SJSA1 (cell line): ENCODE results near the gene GATB. TPM values are rescaled to one million over a fixed set of nuclear protein-coding genes. Genes with fewer than 3 reads are reported as not detected.

Experiments
- DNase-seq, 2 experiments: peaks; one replicate each; pipeline ENCODE4 v3.0.0-alpha.2; 2015 to 2020; ENCODE audit warnings: low spot score in 2 of 2, low read depth in 1 of 2
- H3K27ac ChIP-seq: fragments of 250-450 bp; sonication (Bioruptor Pico); 2 replicates; pipeline ENCODE4 v1.5.1; 2020; ENCODE audit warnings: mild to moderate bottlenecking, moderate library complexity
- H3K27me3 ChIP-seq: fragments of 250-450 bp; sonication (Bioruptor Pico); replicated peaks from 2 replicates; pipeline ENCODE4 v1.5.1; 2020; ENCODE audit warnings: mild to moderate bottlenecking, moderate library complexity
- H3K36me3 ChIP-seq: fragments of 250-450 bp; sonication (Bioruptor Pico); 2 replicates; pipeline ENCODE4 v1.5.1; 2020; ENCODE audit warnings: mild to moderate bottlenecking
- H3K4me1 ChIP-seq: fragments of 250-450 bp; sonication (Bioruptor Pico); replicated peaks from 2 replicates; pipeline ENCODE4 v1.6.1; 2021; ENCODE audit warnings: mild to moderate bottlenecking
- H3K4me3 ChIP-seq: fragments of 250-450 bp; sonication (Bioruptor Pico); 2 replicates; pipeline ENCODE4 v1.5.1; 2020; ENCODE audit warnings: mild to moderate bottlenecking
- H3K9me3 ChIP-seq: fragments of 250-450 bp; sonication (Bioruptor Pico); replicated peaks from 2 replicates; pipeline ENCODE4 v1.5.1; 2020; ENCODE audit warnings: mild to moderate bottlenecking
- total RNA-seq: library from RNA; depleted of rRNA; stranded (reverse); fragments of >200 nt; shearing (Covaris generic); gene quantifications from 2 replicates; pipeline ENCODE4 v1.2.3, GENCODE V29; 2014

GATB gene
- total RNA-seq, 1 experiment from 2014 or later = 21.9 TPM

DNA sequence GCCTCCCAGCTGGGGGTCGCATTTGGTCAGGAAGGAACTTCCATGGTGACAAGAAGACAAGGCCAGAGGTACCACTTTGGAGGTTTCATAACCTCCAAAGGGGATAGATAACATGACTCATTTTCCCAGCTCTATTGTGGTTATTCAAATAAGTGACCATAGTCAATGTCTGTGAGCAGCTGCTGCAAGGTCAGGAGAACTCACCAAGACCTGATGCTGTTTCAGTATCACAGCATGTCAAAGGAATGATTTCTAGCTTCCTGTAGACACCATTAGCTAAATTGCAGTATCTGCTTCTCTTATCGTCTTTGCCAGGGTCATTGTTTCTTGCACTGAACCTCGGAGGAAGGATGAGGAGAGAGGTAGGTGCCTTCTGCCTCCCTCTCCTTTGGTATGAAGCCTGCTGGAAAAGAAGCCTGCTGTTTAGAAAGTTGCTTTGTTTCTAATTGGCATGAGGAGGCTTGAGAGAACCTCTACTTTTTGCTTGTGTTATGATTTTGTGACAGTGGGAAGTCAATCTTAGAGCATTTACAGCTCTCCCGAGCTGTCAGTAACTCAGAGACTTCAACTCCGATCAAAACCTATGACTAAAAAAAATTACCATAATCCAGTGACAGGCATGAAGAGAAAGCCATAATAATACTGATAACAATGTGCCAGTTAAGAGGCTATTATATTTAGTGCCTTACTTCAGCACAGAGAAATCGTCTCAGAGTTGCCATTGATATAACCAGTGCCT, 38.0 kb upstream of the GATB start:
- H3K27ac ChIP-seq = no peak overlapping the region
- no peak for DNase-seq
- H3K27me3 ChIP-seq = no peaks in the 10 kb centered on the region
- no peak overlapping the region for H3K4me3 ChIP-seq
- H3K36me3 ChIP-seq = no peaks in the 10 kb centered on the region
- H3K4me1 ChIP-seq = no peaks in the 10 kb centered on the region; the same call in 1 of the 2 replicates
- H3K9me3 ChIP-seq = no peaks in the 10 kb centered on the region

- Histone ChIP-seq H3K4me1 (no peaks in the 10 kb centered on the region; the same call in 1 of the 2 replicates), H3K27ac (no peak overlapping the region), H3K36me3 (no peaks in the 10 kb centered on the region), H3K27me3 (no peaks in the 10 kb centered on the region), H3K9me3 (no peaks in the 10 kb centered on the region), H3K4me3 (no peak overlapping the region)
- no peak for DNase-seq
Observed at GRCh38 chr4:151797853-151798252, 37.0 kb upstream of the GATB start.

GRCh38 chr4:151797131-151797530, 36.3 kb upstream of the GATB start:
- DNase-seq = no peak
- H3K27ac ChIP-seq = no peak overlapping the region
- no peaks in the 10 kb centered on the region for H3K4me1 ChIP-seq
- H3K27me3 ChIP-seq = no peaks in the 10 kb centered on the region
- H3K4me3 ChIP-seq = no peak overlapping the region
- H3K9me3 ChIP-seq = no peaks in the 10 kb centered on the region
- no peaks in the 10 kb centered on the region for H3K36me3 ChIP-seq

GRCh38 chr4:151796106-151796505, 35.3 kb upstream of the GATB start:
- no peaks in the 10 kb centered on the region for H3K4me1 ChIP-seq
- H3K36me3 ChIP-seq = no peaks in the 10 kb centered on the region
- no peak for DNase-seq

GRCh38 chr4:151792995-151793394, 32.2 kb upstream of the GATB start:
- Histone ChIP-seq H3K4me3 (no peak overlapping the region), H3K27me3 (peaks cover 4% of the 10 kb centered on the region; the same call in 1 of the 2 replicates), H3K4me1 (no peaks in the 10 kb centered on the region), H3K9me3 (no peaks in the 10 kb centered on the region), H3K36me3 (no peaks in the 10 kb centered on the region), H3K27ac (no peak overlapping the region)
- no peak for DNase-seq

More at GRCh38 chr4:151796106-151796505, 35.3 kb upstream of the GATB start:
- Histone ChIP-seq H3K27me3 (no peaks in the 10 kb centered on the region), H3K27ac (no peak overlapping the region), H3K4me3 (no peak overlapping the region), H3K9me3 (no peaks in the 10 kb centered on the region)

DNA sequence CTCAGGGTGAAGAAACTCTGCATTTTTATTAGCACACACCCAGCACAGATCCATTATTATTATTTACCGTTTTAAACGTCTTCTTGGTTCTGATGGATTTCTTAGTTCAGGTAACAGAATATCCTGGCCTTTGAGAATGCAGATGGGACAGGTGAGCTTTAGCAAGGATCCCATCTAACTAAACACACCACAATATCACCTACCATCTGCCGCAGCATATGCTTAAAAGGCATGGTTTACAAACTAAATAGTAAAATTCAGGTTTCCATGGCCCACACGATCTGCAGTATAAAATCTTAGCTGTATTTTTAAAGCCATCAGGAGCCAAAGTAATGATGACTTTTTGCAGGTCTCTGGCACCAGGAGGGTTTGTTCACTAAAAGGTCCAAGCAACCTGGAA, 31.7 kb upstream of the GATB start:
- Histone ChIP-seq H3K9me3 (no peaks in the 10 kb centered on the region), H3K36me3 (no peaks in the 10 kb centered on the region), H3K27ac (no peak overlapping the region), H3K4me1 (no peaks in the 10 kb centered on the region), H3K4me3 (no peak overlapping the region), H3K27me3 (peaks cover 4% of the 10 kb centered on the region; the same call in 1 of the 2 replicates)
- DNase-seq = no peak

DNA sequence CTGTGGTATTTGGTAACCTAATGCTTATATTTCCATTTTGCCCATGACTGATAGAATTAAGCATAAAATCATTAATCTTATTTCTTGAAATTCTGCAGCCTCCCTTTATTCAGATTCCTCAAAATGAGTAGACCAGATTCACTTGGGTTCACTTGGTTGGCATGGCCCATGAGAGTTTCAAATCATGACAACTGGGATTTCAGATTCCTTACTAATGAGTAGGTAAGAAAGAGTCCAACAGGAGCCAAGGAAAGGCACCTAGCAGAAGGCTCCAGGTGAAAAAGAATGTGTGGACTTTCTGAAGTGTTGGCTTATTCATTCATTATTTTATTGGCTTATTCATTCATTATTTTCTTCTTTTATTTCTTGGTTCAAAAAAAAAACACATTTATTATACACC, 27.2 kb upstream of the GATB start:
- H3K9me3 ChIP-seq = no peaks in the 10 kb centered on the region; the same call in 1 of the 2 replicates
- H3K4me1 ChIP-seq = no peaks in the 10 kb centered on the region

DNA sequence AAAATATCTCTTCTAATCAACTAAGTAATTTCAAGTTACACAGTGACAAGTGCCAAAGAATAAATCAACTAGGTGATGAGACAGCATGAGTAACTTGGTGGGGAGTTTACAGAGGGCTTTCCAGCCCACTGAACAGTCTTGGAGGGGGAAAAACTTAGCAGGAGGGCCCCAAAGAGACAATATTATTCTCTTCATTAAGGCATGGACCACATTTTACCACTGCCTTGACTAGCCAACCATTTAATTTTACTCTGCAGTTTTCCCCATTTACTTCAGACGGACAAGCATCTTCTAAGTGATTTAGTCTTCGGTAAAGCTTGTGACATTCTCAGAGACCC, 25.3 kb upstream of the GATB start:
- Histone ChIP-seq H3K36me3 (no peaks in the 10 kb centered on the region), H3K27ac (no peak overlapping the region), H3K27me3 (peaks cover 9% of the 10 kb centered on the region; the same call in 1 of the 2 replicates), H3K9me3 (no peaks in the 10 kb centered on the region; the same call in 1 of the 2 replicates), H3K4me1 (no peaks in the 10 kb centered on the region), H3K4me3 (no peak overlapping the region)
- no peak for DNase-seq

More for the DNA sequence above, 27.2 kb upstream of the GATB start:
- Histone ChIP-seq H3K27ac (no peak overlapping the region), H3K4me3 (no peak overlapping the region), H3K36me3 (no peaks in the 10 kb centered on the region), H3K27me3 (peaks cover 9% of the 10 kb centered on the region; the same call in 1 of the 2 replicates)
- DNase-seq = no peak

DNA sequence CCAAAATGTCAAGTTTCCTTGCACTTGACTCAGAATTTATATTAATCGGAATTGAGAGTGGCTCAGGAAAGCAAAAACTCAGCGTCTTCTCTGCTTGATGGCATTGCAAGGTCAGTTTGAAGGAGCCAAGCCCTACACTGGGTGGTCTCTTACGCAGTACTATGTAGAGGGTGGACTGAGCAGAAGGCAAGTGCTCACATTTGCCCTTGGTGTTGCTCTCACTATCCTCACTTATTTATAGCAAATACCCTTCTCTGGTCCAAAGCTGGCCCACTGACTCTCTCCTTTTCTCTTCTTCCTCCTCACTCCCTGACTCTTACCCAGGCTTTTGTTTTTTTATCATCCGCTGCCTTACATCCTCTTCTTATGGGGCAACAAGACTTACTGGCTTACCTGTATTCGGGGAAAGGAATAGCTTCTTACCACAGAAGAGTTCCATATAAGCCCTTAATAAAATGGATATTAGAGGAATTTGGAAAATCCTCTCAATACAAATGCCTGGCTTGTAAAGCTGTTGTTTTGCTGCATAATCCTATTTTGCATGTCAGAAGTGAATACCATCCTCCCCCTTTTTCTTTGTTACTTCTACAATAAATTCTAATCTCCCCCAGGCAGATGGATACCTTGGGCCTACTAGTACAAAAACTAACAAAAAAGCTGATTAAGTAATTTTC, 24.8 kb upstream of the GATB start:
- Histone ChIP-seq H3K4me1 (no peaks in the 10 kb centered on the region), H3K9me3 (no peaks in the 10 kb centered on the region; the same call in 1 of the 2 replicates), H3K27ac (no peak overlapping the region), H3K36me3 (no peaks in the 10 kb centered on the region), H3K4me3 (no peak overlapping the region), H3K27me3 (peaks cover 12% of the 10 kb centered on the region)
- no peak for DNase-seq

- H3K4me3 ChIP-seq = no peak overlapping the region
- no peaks in the 10 kb centered on the region; the same call in 1 of the 2 replicates for H3K9me3 ChIP-seq
- no peak overlapping the region for H3K27ac ChIP-seq
- no peaks in the 10 kb centered on the region for H3K4me1 ChIP-seq
- no peak for DNase-seq
- H3K27me3 ChIP-seq = peaks cover 10% of the 10 kb centered on the region
- H3K36me3 ChIP-seq = no peaks in the 10 kb centered on the region
Observed at GRCh38 chr4:151784706-151785105, 23.9 kb upstream of the GATB start.

DNA sequence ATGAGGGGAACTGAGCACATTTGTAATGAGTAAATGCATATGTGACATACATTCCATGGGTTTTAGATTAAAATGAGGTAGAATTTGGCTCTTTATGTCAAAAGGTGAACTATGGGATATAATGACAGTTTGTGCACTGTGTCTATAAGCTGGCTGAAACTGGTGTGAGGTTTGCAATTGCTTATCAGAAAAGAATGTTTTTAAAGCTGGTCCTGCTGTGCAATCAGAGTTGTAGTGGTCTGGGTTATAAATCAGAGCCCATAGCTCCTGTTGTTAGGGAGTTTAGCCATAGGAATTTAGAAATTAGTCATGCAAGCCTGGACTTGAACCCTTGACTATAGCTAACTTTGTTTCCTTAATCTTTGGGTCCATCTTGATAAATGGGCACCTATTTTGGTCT, 23.1 kb upstream of the GATB start:
- Histone ChIP-seq H3K4me1 (no peaks in the 10 kb centered on the region), H3K9me3 (no peaks in the 10 kb centered on the region; the same call in 1 of the 2 replicates), H3K27me3 (peaks cover 10% of the 10 kb centered on the region), H3K27ac (no peak overlapping the region), H3K4me3 (no peak overlapping the region), H3K36me3 (no peaks in the 10 kb centered on the region)
- no peak for DNase-seq

DNA sequence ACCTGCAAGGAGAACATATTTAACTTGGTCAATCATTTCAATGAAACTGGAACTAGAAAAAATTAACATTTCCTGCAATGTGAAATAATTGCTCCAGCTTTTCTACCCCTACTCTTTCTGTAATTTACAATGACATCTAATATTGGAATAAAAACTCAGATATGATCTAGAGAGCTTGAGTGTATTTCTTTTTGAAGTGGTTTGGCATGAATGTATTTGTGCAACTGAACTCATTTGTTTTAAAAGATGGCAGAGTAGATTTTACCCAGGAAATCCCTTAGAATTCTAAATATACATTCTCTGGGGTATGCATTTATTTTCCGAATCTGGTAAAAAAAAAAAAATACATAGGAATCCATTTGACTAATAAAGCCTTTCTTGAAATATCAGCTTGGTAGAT, 21.5 kb upstream of the GATB start:
- Histone ChIP-seq H3K4me1 (no peaks in the 10 kb centered on the region), H3K27me3 (peaks cover 10% of the 10 kb centered on the region), H3K27ac (no peak overlapping the region), H3K36me3 (no peaks in the 10 kb centered on the region), H3K9me3 (no peaks in the 10 kb centered on the region; the same call in 1 of the 2 replicates), H3K4me3 (no peak overlapping the region)
- DNase-seq = no peak

DNA sequence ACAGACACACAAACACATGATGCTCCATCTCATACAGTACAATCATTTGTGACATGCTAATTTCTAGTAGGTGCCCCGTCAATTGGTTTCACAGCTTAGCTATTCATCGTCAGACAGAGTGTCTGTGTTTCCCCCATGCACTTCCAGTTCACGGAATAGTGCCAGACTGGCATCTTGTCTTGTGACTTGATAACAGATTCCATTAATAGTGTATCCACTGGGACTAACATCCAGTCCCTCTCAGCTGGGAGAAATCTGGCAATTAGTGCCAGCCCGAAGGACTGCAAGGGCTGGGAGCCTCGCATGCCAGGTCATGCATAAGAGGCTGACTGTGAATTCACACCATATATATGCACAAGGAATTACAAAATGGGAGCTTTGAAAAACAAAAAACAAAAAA, 20.2 kb upstream of the GATB start:
- Histone ChIP-seq H3K4me1 (no peaks in the 10 kb centered on the region), H3K9me3 (no peaks in the 10 kb centered on the region; the same call in 1 of the 2 replicates), H3K27ac (no peak overlapping the region), H3K27me3 (peaks cover 10% of the 10 kb centered on the region), H3K4me3 (no peak overlapping the region), H3K36me3 (no peaks in the 10 kb centered on the region)
- DNase-seq = no peak

GRCh38 chr4:151777471-151777870, 16.7 kb upstream of the GATB start:
- Histone ChIP-seq H3K4me1 (no peaks in the 10 kb centered on the region), H3K4me3 (no peak overlapping the region), H3K27ac (no peak overlapping the region), H3K27me3 (peaks cover 5% of the 10 kb centered on the region), H3K9me3 (no peaks in the 10 kb centered on the region), H3K36me3 (no peaks in the 10 kb centered on the region)
- DNase-seq = no peak
